ENCODE data around the gene DDX46. TPM values are rescaled to one million over a fixed set of nuclear protein-coding genes. Genes with fewer than 3 reads are reported as not detected.

DDX46 gene
- total and polyA plus RNA-seq, 2 experiments from 2014 or later, result 15.3 to 31.0 TPM

DNA sequence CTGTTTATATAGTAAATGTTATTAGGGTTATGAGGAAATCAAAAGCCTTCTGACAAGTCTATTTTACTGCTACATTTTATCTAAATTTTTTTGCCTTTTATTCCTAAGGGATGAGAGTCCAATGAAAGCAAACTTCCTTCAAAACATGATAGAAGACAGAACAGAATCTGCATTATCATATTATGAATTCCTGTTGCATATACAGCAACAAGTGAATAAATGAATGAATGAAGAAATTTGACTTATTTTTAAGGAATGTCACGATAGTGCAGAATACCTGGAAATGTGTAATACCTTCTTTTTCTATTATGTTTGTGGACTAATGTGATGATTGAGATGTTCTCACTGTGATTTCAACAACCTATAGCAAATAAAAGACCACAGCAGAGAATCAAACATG is 33.7 kb upstream of the DDX46 start:
- Histone ChIP-seq H3K36me3 (replicated peaks; ENCODE audit: insufficient read depth, low read depth) (no peaks in the 10 kb centered on the region), H3K9me2 (replicated peaks; ENCODE audit: insufficient read depth) (no peaks in the 10 kb centered on the region), H2AFZ (no peak overlapping the region), H3K27me3 (no peaks in the 10 kb centered on the region), H4K20me1 (ENCODE audit: insufficient read depth, poor library complexity, severe bottlenecking) (no peaks in the 10 kb centered on the region), H3K27ac (no peak overlapping the region), H3K4me3 (no peak overlapping the region), H3K9me3 (ENCODE audit: low read depth) (no peaks in the 10 kb centered on the region), H3K79me2 (no peaks in the 10 kb centered on the region), H3K4me2 (no peak overlapping the region), H3K4me1 (ENCODE audit: insufficient read depth) (no peaks in the 10 kb centered on the region)
- TF ChIP-seq, protein P1, sequence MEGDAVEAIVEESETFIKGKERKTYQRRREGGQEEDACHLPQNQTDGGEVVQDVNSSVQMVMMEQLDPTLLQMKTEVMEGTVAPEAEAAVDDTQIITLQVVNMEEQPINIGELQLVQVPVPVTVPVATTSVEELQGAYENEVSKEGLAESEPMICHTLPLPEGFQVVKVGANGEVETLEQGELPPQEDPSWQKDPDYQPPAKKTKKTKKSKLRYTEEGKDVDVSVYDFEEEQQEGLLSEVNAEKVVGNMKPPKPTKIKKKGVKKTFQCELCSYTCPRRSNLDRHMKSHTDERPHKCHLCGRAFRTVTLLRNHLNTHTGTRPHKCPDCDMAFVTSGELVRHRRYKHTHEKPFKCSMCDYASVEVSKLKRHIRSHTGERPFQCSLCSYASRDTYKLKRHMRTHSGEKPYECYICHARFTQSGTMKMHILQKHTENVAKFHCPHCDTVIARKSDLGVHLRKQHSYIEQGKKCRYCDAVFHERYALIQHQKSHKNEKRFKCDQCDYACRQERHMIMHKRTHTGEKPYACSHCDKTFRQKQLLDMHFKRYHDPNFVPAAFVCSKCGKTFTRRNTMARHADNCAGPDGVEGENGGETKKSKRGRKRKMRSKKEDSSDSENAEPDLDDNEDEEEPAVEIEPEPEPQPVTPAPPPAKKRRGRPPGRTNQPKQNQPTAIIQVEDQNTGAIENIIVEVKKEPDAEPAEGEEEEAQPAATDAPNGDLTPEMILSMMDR (IDR thresholded peaks at IDR 0.05; ENCODE audit: poor library complexity), result no peak
- TF ChIP-seq EZH2phosphoT487 (IDR thresholded peaks at IDR 0.05; ENCODE audit: low read depth, severe bottlenecking, unreplicated experiment) (no peak), EZH2 (IDR thresholded peaks at IDR 0.05; ENCODE audit: borderline replicate concordance) (no peak)
- DNase-seq (ENCODE audit: low spot score), result no peak
- 100% methylated on average over 1 of the region's 1 CpG for WGBS (ENCODE audit: low lambda C conversion rate, missing lambda C conversion rate)

DNA sequence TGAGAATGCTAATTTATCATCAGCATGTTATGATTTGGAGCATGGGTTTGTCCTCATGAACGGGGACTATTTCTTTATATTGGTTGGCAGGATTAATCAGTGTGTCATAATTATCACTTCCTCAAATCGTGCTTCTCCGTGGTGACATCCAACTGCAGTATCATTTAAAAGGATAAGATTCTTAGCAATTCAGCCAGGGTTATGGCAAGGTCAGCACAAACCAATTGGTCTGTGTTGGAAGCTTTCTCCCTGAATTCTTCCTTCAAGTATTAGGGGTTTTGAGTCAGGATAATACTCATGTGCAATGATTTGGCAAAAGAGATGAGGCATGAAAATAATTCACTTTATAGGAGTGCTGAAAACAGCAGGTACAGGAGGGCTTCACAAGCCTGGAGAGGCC is 25.8 kb upstream of the DDX46 start:
- WGBS (ENCODE audit: low lambda C conversion rate, missing lambda C conversion rate), result 84% methylated on average over 3 of the region's 3 CpGs
- Histone ChIP-seq H3K4me3 (no peak overlapping the region), H3K9me3 (ENCODE audit: low read depth) (no peaks in the 10 kb centered on the region), H3K27ac (no peak overlapping the region), H3K9me2 (replicated peaks; ENCODE audit: insufficient read depth) (no peaks in the 10 kb centered on the region), H3K27me3 (no peaks in the 10 kb centered on the region), H4K20me1 (ENCODE audit: insufficient read depth, poor library complexity, severe bottlenecking) (no peaks in the 10 kb centered on the region), H3K4me2 (no peak overlapping the region), H3K4me1 (ENCODE audit: insufficient read depth) (no peaks in the 10 kb centered on the region), H3K36me3 (replicated peaks; ENCODE audit: insufficient read depth, low read depth) (no peaks in the 10 kb centered on the region), H3K79me2 (no peaks in the 10 kb centered on the region), H2AFZ (no peak overlapping the region)
- no peak for DNase-seq (ENCODE audit: low spot score)
- TF ChIP-seq, protein P1 (IDR thresholded peaks at IDR 0.05; ENCODE audit: poor library complexity), result no peak
- TF ChIP-seq EZH2 (IDR thresholded peaks at IDR 0.05; ENCODE audit: borderline replicate concordance) (no peak), EZH2phosphoT487 (IDR thresholded peaks at IDR 0.05; ENCODE audit: low read depth, severe bottlenecking, unreplicated experiment) (no peak)

DNA sequence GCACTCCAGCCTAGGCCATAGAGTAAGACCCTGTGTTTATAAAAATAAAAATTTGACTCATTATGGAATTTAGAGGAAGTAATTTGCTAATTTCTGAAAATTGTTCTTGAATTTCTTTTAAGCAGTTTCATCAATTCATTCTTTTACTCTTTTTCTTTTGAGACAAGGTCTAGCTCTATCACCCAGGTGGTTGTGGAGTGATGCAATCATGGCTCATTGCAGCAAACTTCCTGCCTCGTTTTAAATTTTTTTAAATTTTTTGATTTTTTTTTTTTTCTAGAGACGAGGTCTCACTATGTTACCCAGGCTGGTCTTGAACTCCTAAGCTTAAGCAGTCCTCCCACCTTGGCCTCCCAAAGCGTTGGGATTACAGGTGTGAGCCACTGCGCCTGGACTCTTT is 23.3 kb upstream of the DDX46 start:
- TF ChIP-seq EZH2phosphoT487 (IDR thresholded peaks at IDR 0.05; ENCODE audit: low read depth, severe bottlenecking, unreplicated experiment) (no peak), EZH2 (IDR thresholded peaks at IDR 0.05; ENCODE audit: borderline replicate concordance) (no peak)
- TF ChIP-seq, protein P1 (IDR thresholded peaks at IDR 0.05; ENCODE audit: poor library complexity), result no peak
- H3K79me2 ChIP-seq, result peaks cover 10% of the 10 kb centered on the region
- H3K4me1 ChIP-seq (ENCODE audit: insufficient read depth), result peaks cover 10% of the 10 kb centered on the region

More for the DNA sequence above, 23.3 kb upstream of the DDX46 start:
- no peaks in the 10 kb centered on the region for H3K9me3 ChIP-seq (ENCODE audit: low read depth)
- H3K36me3 ChIP-seq (replicated peaks; ENCODE audit: insufficient read depth, low read depth), result no peaks in the 10 kb centered on the region
- no peak overlapping the region for H2AFZ ChIP-seq
- no peaks in the 10 kb centered on the region for H3K9me2 ChIP-seq (replicated peaks; ENCODE audit: insufficient read depth)
- no peak for DNase-seq (ENCODE audit: low spot score)
- H3K27me3 ChIP-seq, result no peaks in the 10 kb centered on the region
- H4K20me1 ChIP-seq (ENCODE audit: insufficient read depth, poor library complexity, severe bottlenecking), result no peaks in the 10 kb centered on the region
- no peak overlapping the region for H3K4me3 ChIP-seq
- 85% methylated on average over 4 of the region's 4 CpGs for WGBS (ENCODE audit: low lambda C conversion rate, missing lambda C conversion rate)
- no peak overlapping the region for H3K4me2 ChIP-seq
- no peak overlapping the region for H3K27ac ChIP-seq
